Calu3 (cell line): Measurements from ENCODE around the gene TMEM181. TPM values are rescaled to one million over a fixed set of nuclear protein-coding genes. Genes with fewer than 3 reads are reported as not detected.
"Not testable (repeated sequence)": the region's sequence is repeated elsewhere in the genome, so short reads cannot be mapped to it uniquely, and the experiment has no call there.

ENCODE experiments used
- BruUV-seq: library from RNA; stranded (reverse); fragments of 400-500 nt; replicated peaks from 2 replicates; lab custom pipeline; 2021; lab: Mats Ljungman, UMichigan
- CTCF ChIA-PET: fragments of 300-600 bp; sonication (Branson Sonifier 250); formaldehyde crosslinking; loops from one replicate; lab custom pipeline; 2022; ENCODE audit warnings: antibody characterized with exemption; lab: Charles Lee
- DNase-seq: peaks from one replicate; pipeline ENCODE4 v3.0.0; 2022
- H3K27ac Mint-ChIP-seq: one replicate; pipeline ENCODE4 v1.8.0; 2022; ENCODE audit warnings: mixed read lengths; ENCODE audit not compliant: unreplicated experiment
- H3K27me3 Mint-ChIP-seq: one replicate; pipeline ENCODE4 v1.8.0; 2022; ENCODE audit warnings: mixed read lengths; ENCODE audit not compliant: unreplicated experiment
- H3K36me3 Mint-ChIP-seq: one replicate; pipeline ENCODE4 v1.8.0; 2022; ENCODE audit warnings: mild to moderate bottlenecking, moderate library complexity, mixed read lengths; ENCODE audit not compliant: insufficient read depth, unreplicated experiment
- H3K4me1 Mint-ChIP-seq: one replicate; pipeline ENCODE4 v1.8.0; 2022; ENCODE audit warnings: mild to moderate bottlenecking, low read depth, mixed read lengths; ENCODE audit not compliant: unreplicated experiment
- H3K4me3 Mint-ChIP-seq: one replicate; pipeline ENCODE4 v1.8.0; 2022; ENCODE audit warnings: mild to moderate bottlenecking, low read depth, moderate library complexity, mixed read lengths; ENCODE audit not compliant: unreplicated experiment
- H3K9me3 Mint-ChIP-seq: one replicate; pipeline ENCODE4 v1.8.0; 2022; ENCODE audit warnings: low read depth, mixed read lengths; ENCODE audit not compliant: unreplicated experiment
- CTCF ChIP-seq: fragments of 200-600 bp; IDR thresholded peaks from one replicate; pipeline ENCODE4 v1.8.0; 2022; ENCODE audit warnings: antibody characterized with exemption; ENCODE audit not compliant: unreplicated experiment
- intact Hi-C: fragments of 100-400 bp; cut with micrococcal nuclease; formaldehyde crosslinking; loops from one replicate; pipeline ENCODE4 v1.10.0; 2022; ENCODE audit not compliant: unreplicated experiment
- total RNA-seq: library from RNA; stranded (reverse); gene quantifications from 2 replicates; pipeline ENCODE4 v1.2.3, GENCODE V29; 2022

Gene TMEM181
- total RNA-seq, 1 experiment from 2014 or later: 48.7 TPM

DNA sequence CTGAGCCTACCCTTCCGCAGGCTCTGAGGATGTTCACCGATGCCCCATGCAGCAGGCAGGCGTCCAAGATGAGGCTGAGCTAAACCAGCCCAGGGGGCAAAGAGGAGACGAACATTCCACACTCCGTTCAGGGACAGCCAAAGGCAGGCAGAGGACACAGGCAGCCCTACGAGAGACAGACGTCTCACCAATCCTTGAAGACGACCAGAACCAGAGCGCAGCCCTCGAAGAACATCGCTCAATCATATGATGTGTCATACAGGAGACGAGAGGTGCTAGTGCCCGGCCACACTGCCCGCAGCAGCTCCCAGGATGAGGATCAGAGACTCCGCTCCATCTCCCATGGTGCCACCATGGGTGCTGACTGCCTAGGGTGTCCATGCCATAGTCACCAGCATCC lies 35.6 kb upstream of the TMEM181 start:
- intact Hi-C loops: no loop called here
- no peak overlapping the region for H3K4me3 Mint-ChIP-seq
- CTCF ChIA-PET: no interaction called here

GRCh38 chr6:158527858-158528257 lies 32.0 kb upstream of the TMEM181 start:
- H3K4me1 Mint-ChIP-seq, H3K36me3 Mint-ChIP-seq, intact Hi-C loops, CTCF ChIA-PET, BruUV-seq, H3K4me3 Mint-ChIP-seq, DNase-seq, H3K27ac Mint-ChIP-seq: not testable (repeated sequence)
- H3K9me3 Mint-ChIP-seq: peaks cover 12% of the 10 kb centered on the region
- peaks cover 25% of the 10 kb centered on the region for H3K27me3 Mint-ChIP-seq

More for the DNA sequence above, 35.6 kb upstream of the TMEM181 start:
- Mint-ChIP-seq H3K9me3 (peaks cover 12% of the 10 kb centered on the region), H3K4me1 (no peaks in the 10 kb centered on the region), H3K36me3 (no peaks in the 10 kb centered on the region), H3K27ac (no peak overlapping the region), H3K27me3 (peaks cover 25% of the 10 kb centered on the region)
- no peak for TF ChIP-seq CTCF
- DNase-seq: no peak
- no TSS peak for BruUV-seq

DNA sequence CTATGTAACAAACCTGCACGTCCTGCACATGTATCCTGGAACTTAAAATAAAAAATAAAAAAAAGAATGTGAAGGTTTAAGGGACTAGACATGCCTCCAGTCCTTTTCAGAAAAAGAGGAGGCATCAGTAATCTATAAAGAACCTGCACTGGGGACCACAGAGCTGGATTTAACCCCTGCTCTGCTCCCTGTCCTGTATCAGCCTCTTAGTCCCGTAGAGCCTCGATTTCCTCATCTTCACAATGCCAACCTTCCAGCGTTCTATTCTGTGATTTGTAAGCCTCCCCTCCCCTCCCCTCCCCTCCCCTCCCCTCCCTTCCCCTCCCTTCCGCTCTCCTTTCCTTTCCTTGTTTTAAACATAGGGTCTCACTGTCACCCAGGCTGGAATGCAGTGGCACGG lies 31.1 kb upstream of the TMEM181 start:
- Mint-ChIP-seq H3K4me1 (no peaks in the 10 kb centered on the region), H3K9me3 (peaks cover 9% of the 10 kb centered on the region), H3K4me3 (no peak overlapping the region), H3K27ac (no peak overlapping the region), H3K36me3 (peaks cover 6% of the 10 kb centered on the region), H3K27me3 (peaks cover 25% of the 10 kb centered on the region)
- BruUV-seq: no TSS peak
- no peak for TF ChIP-seq CTCF
- CTCF ChIA-PET: no interaction called here
- no peak for DNase-seq
- intact Hi-C loops: no loop called here

DNA sequence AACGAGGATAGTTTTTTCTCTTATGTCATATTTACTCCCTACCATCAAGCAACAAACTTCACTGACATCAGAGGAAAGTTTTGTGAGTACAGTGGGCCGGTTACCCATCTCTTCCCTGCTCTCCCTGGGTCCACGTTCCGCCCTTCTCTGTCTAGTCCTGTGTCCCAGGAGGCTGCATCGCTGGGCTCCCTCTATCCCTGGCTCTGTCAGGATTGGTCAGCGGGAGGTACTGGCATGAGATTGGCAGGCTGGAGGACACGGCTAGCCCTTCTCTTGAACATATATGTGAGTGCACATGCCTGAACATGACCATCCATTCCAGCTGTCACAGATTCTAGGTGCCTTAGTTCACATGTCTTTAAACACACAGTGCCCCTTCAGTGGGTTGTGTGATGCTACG lies 30.3 kb upstream of the TMEM181 start:
- DNase-seq: no peak
- no TSS peak for BruUV-seq
- CTCF ChIA-PET: no interaction called here

More for the DNA sequence above, 30.3 kb upstream of the TMEM181 start:
- no peaks in the 10 kb centered on the region for H3K4me1 Mint-ChIP-seq
- no peak for TF ChIP-seq CTCF
- peaks cover 8% of the 10 kb centered on the region for H3K9me3 Mint-ChIP-seq
- no peak overlapping the region for H3K27ac Mint-ChIP-seq
- H3K36me3 Mint-ChIP-seq: peaks cover 6% of the 10 kb centered on the region
- peaks cover 25% of the 10 kb centered on the region for H3K27me3 Mint-ChIP-seq
- no peak overlapping the region for H3K4me3 Mint-ChIP-seq
- intact Hi-C loops: no loop called here
